HG02970 (cell line): Measurements from ENCODE around the gene SEC31B.

Experiments used
- ATAC-seq: cut with Tn5 transposase; IDR thresholded peaks from one replicate; pipeline ENCODE4 v1.9.1; 2021; ENCODE audit warnings: mild to moderate bottlenecking, moderate library complexity, moderate number of reproducible peaks; ENCODE audit not compliant: unreplicated experiment, low FRiP score

SEC31B gene

DNA sequence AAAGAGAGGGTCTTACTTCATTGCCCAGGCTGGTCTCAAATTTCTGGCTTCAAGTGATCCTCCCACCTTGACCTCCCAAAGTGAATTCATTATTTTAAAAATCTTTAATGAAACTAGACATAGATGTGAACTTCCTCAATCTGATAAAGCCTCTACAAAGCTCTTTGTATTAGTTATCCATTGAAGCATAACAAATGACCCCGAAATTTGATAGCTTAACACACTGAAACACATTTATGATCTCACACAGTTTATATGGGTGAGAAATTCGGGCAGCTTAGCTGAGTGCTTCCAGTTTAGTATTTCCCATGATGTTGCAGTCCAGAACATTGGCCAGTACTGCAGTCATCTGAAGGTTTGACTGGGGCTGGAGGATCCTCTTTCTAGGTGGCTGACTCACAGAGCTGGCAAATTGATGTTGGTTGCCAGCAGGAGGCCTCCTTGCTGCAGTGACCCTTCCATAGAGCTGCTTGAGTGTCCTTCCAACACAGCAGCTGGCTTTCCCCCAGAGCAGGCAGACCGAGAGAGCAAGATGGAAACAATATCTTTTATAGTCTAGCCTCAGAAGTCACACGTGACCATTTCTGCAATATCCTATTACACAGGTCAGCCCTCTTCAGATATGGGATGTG is 73.4 kb downstream of the SEC31B start:
- no peak for ATAC-seq

DNA sequence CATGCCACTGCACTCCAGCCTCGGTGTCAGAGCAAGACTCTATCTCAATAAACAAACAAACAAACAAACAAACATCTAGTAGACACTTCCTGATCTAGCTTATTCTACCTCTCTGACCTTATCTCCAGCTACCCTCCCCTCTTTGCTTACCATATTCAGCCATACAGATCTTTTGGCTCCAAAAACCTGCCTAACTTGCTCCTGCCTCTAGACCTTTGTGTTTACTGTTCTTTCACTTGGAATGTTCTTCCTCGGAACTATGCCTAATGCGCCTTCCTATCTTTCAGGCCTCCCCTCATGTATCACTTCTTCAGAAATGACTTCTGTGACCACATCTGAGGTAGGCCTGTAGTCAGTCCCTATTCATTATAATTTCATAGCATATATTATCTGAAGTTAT is 77.1 kb downstream of the SEC31B start:
- no peak for ATAC-seq

DNA sequence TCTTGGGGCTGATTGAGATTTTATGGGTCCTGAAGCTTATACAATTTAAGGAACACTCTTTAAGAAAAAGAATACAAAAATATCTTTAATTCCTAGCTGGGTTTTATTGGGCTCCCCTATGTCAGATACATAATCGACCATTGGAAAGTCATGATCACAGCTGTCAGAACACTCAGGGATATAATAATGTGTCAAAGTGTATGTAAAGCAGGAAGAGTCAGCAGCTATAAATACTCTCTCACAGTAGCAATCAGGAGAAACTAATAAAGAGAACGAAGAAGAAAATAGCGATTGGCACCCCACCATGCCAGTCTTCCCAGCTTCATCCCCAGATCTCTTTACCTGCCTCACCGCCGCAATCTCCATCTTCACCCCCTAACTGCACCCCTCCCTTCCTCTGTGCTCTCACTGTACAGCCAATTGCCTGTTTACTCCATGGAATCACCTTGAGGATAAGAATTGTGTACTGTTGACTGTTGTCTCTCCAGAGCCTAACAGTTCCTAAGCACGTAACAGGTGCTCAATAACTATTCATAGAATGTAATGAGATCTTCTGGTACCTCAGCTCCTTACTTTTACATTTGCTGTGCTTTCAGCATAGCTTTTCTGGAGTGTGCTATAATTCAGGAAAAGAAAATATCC is 80.9 kb downstream of the SEC31B start:
- no peak for ATAC-seq
